ENCODE results near the gene SETDB2. TPM values are rescaled to one million over a fixed set of nuclear protein-coding genes. Genes with fewer than 3 reads are reported as not detected.

The SETDB2 gene
- total RNA-seq, 1 experiment from 2014 or later, result 5.9 TPM

- H3K36me3 Mint-ChIP-seq, result peaks cover 37% of the 10 kb centered on the region
- no peak overlapping the region for H3K27ac Mint-ChIP-seq
- H3K4me3 Mint-ChIP-seq, result no peak overlapping the region
- H3K27me3 Mint-ChIP-seq (ENCODE audit: low read depth), result no peaks in the 10 kb centered on the region
- CTCF ChIA-PET, result no interaction called here
- no peak for TF ChIP-seq NFATC4 (CRISPR knock-in tag; IDR thresholded peaks at IDR 0.05)
- no peak for TF ChIP-seq ZMAT4 (CRISPR knock-in tag; IDR thresholded peaks at IDR 0.05)
- TF ChIP-seq RELA (CRISPR knock-in tag; IDR thresholded peaks at IDR 0.05; ENCODE audit: borderline replicate concordance), result no peak
- no peak for TF ChIP-seq CREB1 (CRISPR knock-in tag; IDR thresholded peaks at IDR 0.05)
- H3K4me1 Mint-ChIP-seq, result no peaks in the 10 kb centered on the region
- no peak for DNase-seq (ENCODE audit: low spot score)
- no peak for ATAC-seq
- POLR2A ChIA-PET, result no interaction called here
- H3K9me3 Mint-ChIP-seq, result no peaks in the 10 kb centered on the region
Measured at GRCh38 chr13:49543656-49544055, 99.6 kb downstream of the SETDB2 start.

Other genes with a start within 250 kb of the SETDB2 start
- gene MLNR, start 223.9 kb upstream of the SETDB2 start, total RNA-seq (2021), result not detected in 3 replicates
- 2.9 to 4.9 TPM (median 4.0 TPM) in 3 replicates for gene CDADC1, start 196.3 kb upstream of the SETDB2 start, total RNA-seq (2021)
- 3.3 to 4.6 TPM (median 4.2 TPM) in 3 replicates for gene CAB39L, start 210 bp upstream of the SETDB2 start, total RNA-seq (2021)
- gene PHF11, start 51.7 kb downstream of the SETDB2 start, total RNA-seq (2021), result 9.3 to 11.9 TPM (median 10.8 TPM) in 3 replicates
- 28.3 to 31.8 TPM (median 31.3 TPM) in 3 replicates for gene RCBTB1, start 141.3 kb downstream of the SETDB2 start, total RNA-seq (2021)
- 0.35 to 0.53 TPM (median 0.41 TPM) in 3 replicates for gene ARL11, start 184.2 kb downstream of the SETDB2 start, total RNA-seq (2021)
- gene EBPL, start 247.2 kb downstream of the SETDB2 start, total RNA-seq (2021), result 92.5 to 137 TPM (median 126 TPM) in 3 replicates